A549 (cell line): ENCODE measurements around the gene MAGI2. TPM values are rescaled to one million over a fixed set of nuclear protein-coding genes. Genes with fewer than 3 reads are reported as not detected.

Experiments used
- ATAC-seq, 2 experiments: fragments of 200-7000 bp in 1 of 2; fragments of >200 bp in 1 of 2; cut with Nextera tagmentation in 1 of 2; cut with Tn5 transposase in 1 of 2; 3 replicates each; pipeline versions ENCODE4 v1.8.0 to v1.9.1; 2018 to 2020; ENCODE audit warnings: mild to moderate bottlenecking in 1 of 2, moderate library complexity in 1 of 2
- CTCF ChIA-PET: fragments of 300-600 bp; sonication (Branson Sonifier 250); formaldehyde crosslinking; extraction: SDS; loops from one replicate; lab custom pipeline; 2021; ENCODE audit warnings: antibody characterized with exemption, inconsistent platforms; lab: Yijun Ruan, JAX
- POLR2A ChIA-PET: fragments of 350-600 bp; formaldehyde crosslinking; extraction: SDS; loops from one replicate; lab custom pipeline; 2021; ENCODE audit warnings: antibody characterized with exemption, inconsistent platforms; lab: Yijun Ruan, JAX
- DNase-seq, 2 experiments: peaks; one replicate each; pipeline versions ENCODE4 v3.0.0 to v3.0.0-alpha.2; 2011 to 2016; ENCODE audit warnings: low read depth in 1 of 2, low spot score in 1 of 2
- FAIRE-seq: peaks from 2 replicates; lab custom pipeline; 2011; peaks lifted over from hg19 to GRCh38; lab: Jason Lieb, UNC
- H3K27ac ChIP-seq, 2 experiments: fragments of >200 bp; sonication (Bioruptor Twin); formaldehyde crosslinking; 3 replicates each; pipeline ENCODE4 v1.5.1; 2016 to 2017
- H3K4me1 ChIP-seq: fragments of >200 bp; sonication (Bioruptor Twin); formaldehyde crosslinking; 3 replicates; pipeline ENCODE4 v1.6.1; 2016
- H3K4me2 ChIP-seq: fragments of >200 bp; sonication (Bioruptor Twin); formaldehyde crosslinking; 3 replicates; pipeline ENCODE4 v1.6.1; 2016
- H3K4me3 ChIP-seq: fragments of >200 bp; sonication (Bioruptor Twin); formaldehyde crosslinking; 3 replicates; pipeline ENCODE4 v1.5.1; 2016
- H3K9me3 ChIP-seq: fragments of >200 bp; sonication (Bioruptor Twin); formaldehyde crosslinking; 3 replicates; pipeline ENCODE4 v1.6.1; 2016
- ATOH8 ChIP-seq: fragments of 250-450 bp; sonication (Bioruptor Pico); IDR thresholded peaks from 2 replicates; pipeline ENCODE4 v1.5.0; 2020; ENCODE audit warnings: low read depth, mild to moderate bottlenecking, moderate library complexity
- BCL3 ChIP-seq: fragments of >200 bp; sonication (Bioruptor Twin); formaldehyde crosslinking; IDR thresholded peaks from 3 replicates; pipeline ENCODE4 v1.6.1; 2016
- BHLHE40 ChIP-seq: IDR thresholded peaks from 2 replicates; pipeline ENCODE4 v1.6.1; 2012; ENCODE audit warnings: low read depth, low read length, inconsistent platforms
- CBX8 ChIP-seq: fragments of 200-600 bp; sonication (generic); IDR thresholded peaks from 2 replicates; pipeline ENCODE4 v1.6.1; 2016
- FOSB ChIP-seq: fragments of 250-450 bp; sonication (Bioruptor Pico); IDR thresholded peaks from 2 replicates; pipeline ENCODE4 v1.5.0; 2020; ENCODE audit warnings: mild to moderate bottlenecking, moderate library complexity
- FOSL2 ChIP-seq, 2 experiments: fragments of 450-650 bp in 1 of 2; fragments of >200 bp in 1 of 2; sonication (Bioruptor Twin) in 1 of 2; formaldehyde crosslinking; IDR thresholded peaks; 2 replicates each; pipeline versions ENCODE4 v1.5.0 to v1.6.1; 2016 to 2020; ENCODE audit warnings: mild to moderate bottlenecking in 1 of 2, moderate library complexity in 1 of 2
- GATA3 ChIP-seq: IDR thresholded peaks from 2 replicates; pipeline ENCODE4 v1.6.1; 2012; ENCODE audit warnings: borderline replicate concordance
- HES2 ChIP-seq: fragments of >200 bp; sonication (Bioruptor Twin); formaldehyde crosslinking; IDR thresholded peaks from 2 replicates; pipeline ENCODE4 v1.6.1; 2016
- HEYL ChIP-seq: fragments of 250-450 bp; sonication (Bioruptor Pico); IDR thresholded peaks from 2 replicates; pipeline ENCODE4 v1.8.0; 2021; ENCODE audit warnings: mild to moderate bottlenecking, moderate library complexity
- HMGXB4 ChIP-seq: fragments of 250-450 bp; sonication (Bioruptor Pico); IDR thresholded peaks from 2 replicates; pipeline ENCODE4 v1.5.0; 2021; ENCODE audit warnings: mild to moderate bottlenecking, moderate library complexity, borderline replicate concordance
- KDM1A ChIP-seq: fragments of 200-600 bp; sonication (generic); IDR thresholded peaks from 2 replicates; pipeline ENCODE4 v1.6.1; 2016; ENCODE audit warnings: low read depth, mild to moderate bottlenecking
- MAX ChIP-seq: IDR thresholded peaks from 2 replicates; pipeline ENCODE4 v1.6.1; 2012
- NR3C1 ChIP-seq: fragments of >200 bp; sonication (Bioruptor Twin); formaldehyde crosslinking; IDR thresholded peaks from 3 replicates; pipeline ENCODE4 v1.6.1; 2017
- PHF8 ChIP-seq: fragments of 200-600 bp; sonication (generic); IDR thresholded peaks from 2 replicates; pipeline ENCODE4 v1.6.1; 2016; ENCODE audit warnings: low read depth, mild to moderate bottlenecking, antibody characterized with exemption, moderate library complexity, borderline replicate concordance
- RAD21 ChIP-seq, 2 experiments: fragments of >200 bp in 1 of 2; sonication (Bioruptor Twin) in 1 of 2; formaldehyde crosslinking in 1 of 2; IDR thresholded peaks in 1 of 2; conservative IDR thresholded peaks in 1 of 2; 2 replicates in 1 of 2; 3 replicates in 1 of 2; pipeline ENCODE4 v1.6.1; 2012 to 2018; ENCODE audit warnings: inconsistent platforms in 1 of 2
- RFX5 ChIP-seq: fragments of 450-650 bp; IDR thresholded peaks from 2 replicates; pipeline ENCODE4 v1.7.1; 2014; ENCODE audit warnings: antibody characterized with exemption, mild to moderate bottlenecking, moderate library complexity
- ZC3H11A ChIP-seq: fragments of 450-650 bp; IDR thresholded peaks from 2 replicates; pipeline ENCODE4 v1.6.1; 2014; ENCODE audit warnings: antibody characterized with exemption, mild to moderate bottlenecking
- ZFP36 ChIP-seq: fragments of 450-650 bp; IDR thresholded peaks from 2 replicates; pipeline ENCODE4 v1.6.1; 2014; ENCODE audit warnings: borderline replicate concordance; ENCODE audit not compliant: partially characterized antibody
- WGBS: methylation state at CpG from one replicate; pipeline ENCODE4 v1.1.6; 2017; ENCODE audit errors: missing lambda C conversion rate; 5-methylcytosine and 5-hydroxymethylcytosine counted together
- polyA plus RNA-seq, 4 experiments: library from polyadenylated mRNA; depleted of rRNA in 3 of 4; stranded (reverse); fragments of >200 nt; fragmentation: RNase III in 1 of 4; extraction: RNeasy Plus Mini Kit Qiagen cat#74134 plus additional on column Dnase treatment in 1 of 4; gene quantifications; 2 replicates in 3 of 4; 3 replicates in 1 of 4; pipeline ENCODE4 v1.2.3, GENCODE V29; 2011 to 2017

The MAGI2 gene
- polyA plus RNA-seq, 2 of the 4 experiments (the other 2 are of a cell fraction): 0.48 to 0.81 TPM

GRCh38 chr7:78768859-78769258 lies 684.6 kb downstream of the MAGI2 start (continued):
- TF ChIP-seq BCL3 (no peak), ATOH8 (CRISPR knock-in tag) (no peak), MAX (no peak), GATA3 (no peak), ZC3H11A (no peak), HMGXB4 (CRISPR knock-in tag) (no peak), RFX5 (no peak)

- ChIA-PET POLR2A (no interaction called here), CTCF (interaction anchor here (1.3 to 1.4 kb wide), 2 partner anchors 10 to 11 kb away, joined by 3 read pairs; no protein-coding TSS in a partner anchor)
- no peak overlapping the region for H3K27ac ChIP-seq
- no peak for FAIRE-seq
- H3K9me3 ChIP-seq: no peaks in the 10 kb centered on the region
- H3K4me2 ChIP-seq: no peak overlapping the region
- H3K4me3 ChIP-seq: no peak overlapping the region
- no peak for ATAC-seq
- 5% methylated on average over 4 of the region's 4 CpGs for WGBS
- TF ChIP-seq HES2 (no peak), ZFP36 (no peak)
- no peak for DNase-seq
- H3K4me1 ChIP-seq: no peaks in the 10 kb centered on the region
Observed at GRCh38 chr7:78765943-78766729, 687.3 kb downstream of the MAGI2 start.

GRCh38 chr7:78764571-78764970 lies 688.9 kb downstream of the MAGI2 start:
- no peak for TF ChIP-seq HEYL (CRISPR knock-in tag)
- TF ChIP-seq PHF8: no peak
- no peak for TF ChIP-seq KDM1A
- no peak for TF ChIP-seq FOSL2 (IDR thresholded peaks at IDR 0.05)
- no peak for TF ChIP-seq FOSL2 (CRISPR knock-in tag; IDR thresholded peaks at IDR 0.05)
- no peak for TF ChIP-seq NR3C1
- TF ChIP-seq FOSB (CRISPR knock-in tag): no peak
- no peak for TF ChIP-seq RAD21 (conservative IDR thresholded peaks at IDR 0.05 in 1 of 2, IDR thresholded peaks at IDR 0.05 in 1 of 2)
- no peak for TF ChIP-seq BHLHE40
- TF ChIP-seq CBX8: no peak
- no peak for FAIRE-seq
- Histone ChIP-seq H3K27ac (no peak overlapping the region), H3K9me3 (no peaks in the 10 kb centered on the region), H3K4me2 (no peak overlapping the region), H3K4me1 (no peaks in the 10 kb centered on the region), H3K4me3 (no peak overlapping the region)
- POLR2A ChIA-PET: no interaction called here
- CTCF ChIA-PET: no interaction called here
- no peak for ATAC-seq
- 24% methylated on average over 3 of the region's 3 CpGs for WGBS
- no peak for DNase-seq
